ENCODE measurements around the gene CIAPIN1.

The CIAPIN1 gene

GRCh38 chr16:57427824-57428223, 19.4 kb downstream of the CIAPIN1 start:
- Histone ChIP-seq H3K79me2 (ENCODE audit: control insufficient read depth, insufficient read depth, low read length, poor library complexity) (no peaks in the 10 kb centered on the region), H3K4ac (ENCODE audit: low read depth, low read length) (no peak overlapping the region), H4K12ac (ENCODE audit: low read depth, low read length) (no peak overlapping the region), H3K36me3 (ENCODE audit: control insufficient read depth in 1 of 2, insufficient read depth in 2 of 2, low read length in 2 of 2) (peaks cover 38 to 50% of the 10 kb centered on the region in 2 experiments), H3K9me3 (ENCODE audit: insufficient read depth, low read depth, low read length) (no peaks in the 10 kb centered on the region), H3K23ac (ENCODE audit: low read length) (no peak overlapping the region), H3K9ac (ENCODE audit: low read length) (no peak overlapping the region), H3K4me2 (ENCODE audit: low read length) (no peak overlapping the region), H2AK5ac (ENCODE audit: low read length) (no peak overlapping the region), H3K27ac (ENCODE audit: low read depth, low read length) (no peak overlapping the region), H3K79me1 (ENCODE audit: low read length) (no peaks in the 10 kb centered on the region), H3K14ac (ENCODE audit: low read length) (no peak overlapping the region), H2BK5ac (ENCODE audit: low read depth, low read length, poor library complexity) (no peak overlapping the region), H2BK120ac (ENCODE audit: insufficient read depth, low read length, poor library complexity) (no peak overlapping the region), H2BK12ac (ENCODE audit: low read length) (no peak overlapping the region), H4K8ac (ENCODE audit: low read depth, low read length) (no peak overlapping the region), H3K18ac (ENCODE audit: low read length) (no peak overlapping the region), H3K27me3 (ENCODE audit: insufficient read depth, low read length) (no peaks in the 10 kb centered on the region), H4K91ac (ENCODE audit: low read depth, low read length) (no peak overlapping the region), H3K4me3 (ENCODE audit: low read depth, low read length) (no peak overlapping the region), H2AFZ (ENCODE audit: insufficient read depth, low read length, poor library complexity) (no peak overlapping the region), H3K4me1 (ENCODE audit: control insufficient read depth in 1 of 2, insufficient read depth in 2 of 2, low read length in 2 of 2) (no peaks in the 10 kb centered on the region)
- DNase-seq: no peak

- H4K8ac ChIP-seq (ENCODE audit: low read depth, low read length): no peak overlapping the region
- H2AFZ ChIP-seq (ENCODE audit: insufficient read depth, low read length, poor library complexity): no peak overlapping the region
- no peak overlapping the region for H2AK5ac ChIP-seq (ENCODE audit: low read length)
- H3K23ac ChIP-seq (ENCODE audit: low read length): no peak overlapping the region
- H3K9ac ChIP-seq (ENCODE audit: low read length): no peak overlapping the region
- H3K4ac ChIP-seq (ENCODE audit: low read depth, low read length): no peak overlapping the region
- no peaks in the 10 kb centered on the region for H3K9me3 ChIP-seq (ENCODE audit: insufficient read depth, low read depth, low read length)
- no peaks in the 10 kb centered on the region for H3K79me1 ChIP-seq (ENCODE audit: low read length)
- H3K14ac ChIP-seq (ENCODE audit: low read length): no peak overlapping the region
- no CpG with 5 or more reads among the region's 8 CpGs for WGBS (ENCODE audit: extremely low coverage, insufficient coverage, insufficient read length)
- peaks cover 36 to 45% of the 10 kb centered on the region in 2 experiments for H3K36me3 ChIP-seq (ENCODE audit: control insufficient read depth in 1 of 2, insufficient read depth in 2 of 2, low read length in 2 of 2)
- DNase-seq: no peak
- H2BK5ac ChIP-seq (ENCODE audit: low read depth, low read length, poor library complexity): no peak overlapping the region
- no peak overlapping the region for H3K27ac ChIP-seq (ENCODE audit: low read depth, low read length)
- H3K79me2 ChIP-seq (ENCODE audit: control insufficient read depth, insufficient read depth, low read length, poor library complexity): no peaks in the 10 kb centered on the region
- no peaks in the 10 kb centered on the region for H3K27me3 ChIP-seq (ENCODE audit: insufficient read depth, low read length)
- no peak overlapping the region for H2BK12ac ChIP-seq (ENCODE audit: low read length)
- H3K4me3 ChIP-seq (ENCODE audit: low read depth, low read length): no peak overlapping the region
- no peak overlapping the region for H3K18ac ChIP-seq (ENCODE audit: low read length)
- no peak overlapping the region for H3K4me2 ChIP-seq (ENCODE audit: low read length)
- H3K4me1 ChIP-seq (ENCODE audit: control insufficient read depth in 1 of 2, insufficient read depth in 2 of 2, low read length in 2 of 2): no peaks in the 10 kb centered on the region
- no peak overlapping the region for H4K91ac ChIP-seq (ENCODE audit: low read depth, low read length)
- H2BK120ac ChIP-seq (ENCODE audit: insufficient read depth, low read length, poor library complexity): no peak overlapping the region
- H4K12ac ChIP-seq (ENCODE audit: low read depth, low read length): no peak overlapping the region
Measured at GRCh38 chr16:57427307-57427706, 19.9 kb downstream of the CIAPIN1 start.

DNA sequence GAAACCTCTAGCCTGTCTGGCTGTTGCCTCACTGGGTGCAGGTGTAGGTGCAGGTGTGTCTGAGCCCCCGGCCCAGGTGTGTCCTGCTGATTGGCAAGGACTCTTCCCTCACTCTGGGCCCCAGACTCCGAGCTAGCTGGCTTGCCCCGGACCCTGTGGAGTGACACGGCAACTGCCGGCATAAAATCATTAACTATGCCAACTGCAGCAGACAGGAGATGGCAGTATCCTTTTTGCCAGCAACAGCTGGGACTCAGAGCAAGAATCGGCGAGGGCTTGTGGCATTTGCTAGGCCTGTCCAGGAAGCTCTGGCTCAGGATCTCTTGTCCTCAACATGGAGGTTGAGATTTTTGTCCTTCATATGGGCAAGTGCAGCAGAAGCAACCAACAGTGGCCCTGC, 20.8 kb downstream of the CIAPIN1 start:
- Histone ChIP-seq H3K79me1 (ENCODE audit: low read length) (no peaks in the 10 kb centered on the region), H3K9me3 (ENCODE audit: insufficient read depth, low read depth, low read length) (no peaks in the 10 kb centered on the region), H3K4me2 (ENCODE audit: low read length) (no peak overlapping the region), H3K27me3 (ENCODE audit: insufficient read depth, low read length) (no peaks in the 10 kb centered on the region), H3K4me3 (ENCODE audit: low read depth, low read length) (no peak overlapping the region), H3K14ac (ENCODE audit: low read length) (no peak overlapping the region), H2AK5ac (ENCODE audit: low read length) (no peak overlapping the region), H4K12ac (ENCODE audit: low read depth, low read length) (no peak overlapping the region), H4K91ac (ENCODE audit: low read depth, low read length) (no peak overlapping the region), H3K27ac (ENCODE audit: low read depth, low read length) (no peak overlapping the region), H3K4ac (ENCODE audit: low read depth, low read length) (no peak overlapping the region), H3K23ac (ENCODE audit: low read length) (no peak overlapping the region), H2AFZ (ENCODE audit: insufficient read depth, low read length, poor library complexity) (no peak overlapping the region), H4K8ac (ENCODE audit: low read depth, low read length) (no peak overlapping the region), H2BK120ac (ENCODE audit: insufficient read depth, low read length, poor library complexity) (no peak overlapping the region), H3K79me2 (ENCODE audit: control insufficient read depth, insufficient read depth, low read length, poor library complexity) (no peaks in the 10 kb centered on the region), H3K9ac (ENCODE audit: low read length) (peak overlapping the region; percentile 53), H3K18ac (ENCODE audit: low read length) (no peak overlapping the region), H3K4me1 (ENCODE audit: control insufficient read depth in 1 of 2, insufficient read depth in 2 of 2, low read length in 2 of 2) (no peaks in the 10 kb centered on the region), H3K36me3 (ENCODE audit: control insufficient read depth in 1 of 2, insufficient read depth in 2 of 2, low read length in 2 of 2) (peaks cover 31 to 38% of the 10 kb centered on the region in 2 experiments), H2BK5ac (ENCODE audit: low read depth, low read length, poor library complexity) (no peak overlapping the region), H2BK12ac (ENCODE audit: low read length) (no peak overlapping the region)
- no CpG with 5 or more reads among the region's 7 CpGs for WGBS (ENCODE audit: extremely low coverage, insufficient coverage, insufficient read length)
- DNase-seq: no peak

DNA sequence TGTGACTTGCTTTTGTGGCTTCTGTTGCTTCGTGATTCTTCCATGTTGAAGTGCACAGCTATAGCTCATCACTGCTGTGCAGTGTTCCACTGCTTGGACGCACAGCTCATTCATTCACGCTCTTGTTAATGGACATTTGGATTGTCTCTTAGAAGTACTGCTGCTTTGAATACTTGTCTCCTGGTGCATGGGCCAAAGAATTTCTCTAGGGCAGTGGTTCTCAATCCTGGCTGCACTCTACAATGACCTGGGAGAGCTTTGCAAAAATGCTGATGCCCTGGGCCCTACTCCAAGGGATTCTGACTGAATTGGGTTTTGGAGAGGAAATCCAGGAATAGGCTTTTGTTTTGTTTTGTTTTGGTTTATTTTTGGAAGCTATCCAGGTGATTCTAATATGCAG, 22.6 kb downstream of the CIAPIN1 start:
- no peak overlapping the region for H4K8ac ChIP-seq (ENCODE audit: low read depth, low read length)
- no peak overlapping the region for H2BK5ac ChIP-seq (ENCODE audit: low read depth, low read length, poor library complexity)
- H2AK5ac ChIP-seq (ENCODE audit: low read length): no peak overlapping the region
- no peak overlapping the region for H3K4ac ChIP-seq (ENCODE audit: low read depth, low read length)
- no peak for DNase-seq
- H3K36me3 ChIP-seq (ENCODE audit: control insufficient read depth in 1 of 2, insufficient read depth in 2 of 2, low read length in 2 of 2): peaks cover 17 to 22% of the 10 kb centered on the region in 2 experiments
- no peak overlapping the region for H3K9ac ChIP-seq (ENCODE audit: low read length)
- no peak overlapping the region for H3K23ac ChIP-seq (ENCODE audit: low read length)
- WGBS (ENCODE audit: extremely low coverage, insufficient coverage, insufficient read length): no CpG with 5 or more reads among the region's 3 CpGs
- no peak overlapping the region for H2BK12ac ChIP-seq (ENCODE audit: low read length)
- H2AFZ ChIP-seq (ENCODE audit: insufficient read depth, low read length, poor library complexity): no peak overlapping the region
- no peak overlapping the region for H3K18ac ChIP-seq (ENCODE audit: low read length)
- no peak overlapping the region for H4K91ac ChIP-seq (ENCODE audit: low read depth, low read length)
- H2BK120ac ChIP-seq (ENCODE audit: insufficient read depth, low read length, poor library complexity): no peak overlapping the region
- no peaks in the 10 kb centered on the region for H3K9me3 ChIP-seq (ENCODE audit: insufficient read depth, low read depth, low read length)
- no peaks in the 10 kb centered on the region for H3K79me2 ChIP-seq (ENCODE audit: control insufficient read depth, insufficient read depth, low read length, poor library complexity)
- no peak overlapping the region for H3K14ac ChIP-seq (ENCODE audit: low read length)
- H3K27me3 ChIP-seq (ENCODE audit: insufficient read depth, low read length): no peaks in the 10 kb centered on the region
- no peak overlapping the region for H4K12ac ChIP-seq (ENCODE audit: low read depth, low read length)
- no peaks in the 10 kb centered on the region for H3K4me1 ChIP-seq (ENCODE audit: control insufficient read depth in 1 of 2, insufficient read depth in 2 of 2, low read length in 2 of 2)
- peaks cover 2% of the 10 kb centered on the region for H3K79me1 ChIP-seq (ENCODE audit: low read length)
- no peak overlapping the region for H3K4me2 ChIP-seq (ENCODE audit: low read length)
- no peak overlapping the region for H3K27ac ChIP-seq (ENCODE audit: low read depth, low read length)
- no peak overlapping the region for H3K4me3 ChIP-seq (ENCODE audit: low read depth, low read length)
